HL-60/S4 treated with retinoic acid at 250 ng/mL for 4 days and 3 days (cell line): ENCODE results near the gene ARHGAP4.

Experiments used
- in situ Hi-C: fragments of 300-500 bp; cut with MboI; formaldehyde crosslinking; loops from 2 replicates; pipeline ENCODE4 v1.7.0; 2022; ENCODE audit warnings: low sequenced_read_pairs

The ARHGAP4 gene

GRCh38 chrX:153908219-153908860 lies 17.7 kb downstream of the ARHGAP4 start:
- in situ Hi-C loops = no loop called here

GRCh38 chrX:153907456-153907855 lies 18.6 kb downstream of the ARHGAP4 start:
- in situ Hi-C loops = no loop called here

- in situ Hi-C loops = no loop called here
These were observed 19.7 kb downstream of the ARHGAP4 start for GRCh38 chrX:153906126-153906917.

GRCh38 chrX:153905481-153906095 lies 20.5 kb downstream of the ARHGAP4 start:
- in situ Hi-C loops = no loop called here

GRCh38 chrX:153903991-153904957 lies 21.8 kb downstream of the ARHGAP4 start, which contains the start of gene AVPR2:
AVPR2 (plus strand) TSS chrX:153904673; CDS start chrX:153905146, 473 bp downstream.
- in situ Hi-C loops = no loop called here

- in situ Hi-C loops = no loop called here
These were observed 22.7 kb downstream of the ARHGAP4 start for GRCh38 chrX:153903238-153903980.

GRCh38 chrX:153902385-153902784 lies 23.7 kb downstream of the ARHGAP4 start:
- in situ Hi-C loops = no loop called here

- in situ Hi-C loops = no loop called here
These were observed 24.3 kb downstream of the ARHGAP4 start for GRCh38 chrX:153901753-153902140.

GRCh38 chrX:153900831-153901752 lies 25.0 kb downstream of the ARHGAP4 start:
- in situ Hi-C loops = no loop called here

GRCh38 chrX:153897899-153898298 lies 28.2 kb downstream of the ARHGAP4 start:
- in situ Hi-C loops = no loop called here

- in situ Hi-C loops = no loop called here
These were observed 36.9 kb downstream of the ARHGAP4 start for GRCh38 chrX:153889123-153889522.

GRCh38 chrX:153888344-153888743 lies 37.7 kb downstream of the ARHGAP4 start:
- in situ Hi-C loops = no loop called here

- in situ Hi-C loops = no loop called here
These were observed 38.7 kb downstream of the ARHGAP4 start for GRCh38 chrX:153887385-153887784.

GRCh38 chrX:153886915-153887314 lies 39.1 kb downstream of the ARHGAP4 start:
- in situ Hi-C loops = no loop called here

- in situ Hi-C loops = no loop called here
These were observed 39.8 kb downstream of the ARHGAP4 start, which contains the start of gene L1CAM for GRCh38 chrX:153885968-153886903. L1CAM (minus strand) TSS chrX:153886173; CDS start chrX:153875836, 10,337 bp downstream.

- in situ Hi-C loops = no loop called here
These were observed 40.8 kb downstream of the ARHGAP4 start for GRCh38 chrX:153885208-153885787.

- in situ Hi-C loops = no loop called here
These were observed 41.5 kb downstream of the ARHGAP4 start for GRCh38 chrX:153884590-153884989.
